Retinal pigment epithelial cell (primary cell): ENCODE results near the gene PMIS2.

Experiments
- DNase-seq: peaks from one replicate; pipeline ENCODE4 v3.0.0-alpha.2; 2010; ENCODE audit warnings: low read depth
- H3K4me3 ChIP-seq: 2 replicates; pipeline ENCODE4 v1.5.1; 2011; ENCODE audit warnings: mild to moderate bottlenecking, low read length, control low read depth, moderate library complexity
- CTCF ChIP-seq: conservative IDR thresholded peaks from 2 replicates; pipeline ENCODE4 v1.5.1; 2011; ENCODE audit warnings: low read depth, low read length, control low read depth, inconsistent platforms

Gene PMIS2

GRCh38 chr19:35585848-35586247 is at the start of gene PMIS2:
Gene PMIS2 (plus strand): TSS chr19:35586173. CDS start chr19:35586260, 87 bp downstream.
- no peak for TF ChIP-seq CTCF
- no peak for DNase-seq
- H3K4me3 ChIP-seq, result no peak within 1 kb of the TSS

- DNase-seq, result no peak
- TF ChIP-seq CTCF, result no peak
- H3K4me3 ChIP-seq, result no peak overlapping the region
Measured at GRCh38 chr19:35539314-35539713, 46.7 kb upstream of the PMIS2 start.

- no peak for DNase-seq
- TF ChIP-seq CTCF, result no peak
- no peak overlapping the region for H3K4me3 ChIP-seq
Measured at GRCh38 chr19:35539850-35540249, 46.1 kb upstream of the PMIS2 start.

GRCh38 chr19:35540356-35540927 is 45.5 kb upstream of the PMIS2 start:
- no peak for DNase-seq
- no peak overlapping the region for H3K4me3 ChIP-seq
- TF ChIP-seq CTCF, result no peak

GRCh38 chr19:35542209-35542608 is 43.8 kb upstream of the PMIS2 start:
- TF ChIP-seq CTCF, result no peak
- DNase-seq, result no peak
- H3K4me3 ChIP-seq, result no peak overlapping the region

- no peak for DNase-seq
- no peak overlapping the region for H3K4me3 ChIP-seq
- no peak for TF ChIP-seq CTCF
Measured at GRCh38 chr19:35543280-35544109, 42.5 kb upstream of the PMIS2 start.

- no peak for DNase-seq
- no peak for TF ChIP-seq CTCF
- H3K4me3 ChIP-seq, result peak overlapping the region; percentile 91
Measured at GRCh38 chr19:35544110-35544802, 41.7 kb upstream of the PMIS2 start.
